Esophagus squamous epithelium (tissue), 5 donors: Measurements from ENCODE around the gene SIL1. TPM values are rescaled to one million over a fixed set of nuclear protein-coding genes. Genes with fewer than 3 reads are reported as not detected.

Source experiments
- DNase-seq: peaks from one replicate; lab custom pipeline; 2025; lab: John Stamatoyannopoulos, UW
- H3K27ac ChIP-seq, 4 donors: fragments of 200-600 bp; sonication (generic); one replicate each; pipeline ENCODE4 v1.5.1; 2016 to 2019; ENCODE audit warnings: mild to moderate bottlenecking in 1 of 4
- H3K27me3 ChIP-seq, 4 donors: fragments of 200-600 bp; sonication (generic); 1 replicate in 3 of 4; 2 replicates in 1 of 4; pipeline versions ENCODE4 v1.5.1 to v1.6.0; 2017 to 2021; ENCODE audit warnings: antibody characterized with exemption in 1 of 4
- H3K36me3 ChIP-seq, 3 donors: fragments of 200-600 bp; sonication (generic); one replicate each; pipeline ENCODE4 v1.5.1; 2016 to 2019
- H3K4me1 ChIP-seq, 3 donors: fragments of 200-600 bp; sonication (generic); one replicate each; pipeline ENCODE4 v1.5.1; 2017 to 2019
- H3K4me3 ChIP-seq, 4 donors: fragments of 200-600 bp; sonication (generic); 1 replicate in 3 of 4; 2 replicates in 1 of 4; pipeline ENCODE4 v1.5.1; 2016 to 2019; ENCODE audit warnings: mild to moderate bottlenecking in 2 of 4, moderate library complexity in 1 of 4
- H3K9me3 ChIP-seq, 3 donors: fragments of 200-600 bp; sonication (generic); one replicate each; pipeline ENCODE4 v1.5.1; 2016 to 2019
- POLR2A ChIP-seq, 4 donors: fragments of 450-650 bp; IDR thresholded peaks; one replicate each; pipeline ENCODE4 v1.6.1; 2017; ENCODE audit warnings: antibody characterized with exemption in 4 of 4, mild to moderate bottlenecking in 4 of 4, moderate library complexity in 3 of 4
- WGBS, 2 donors: methylation state at CpG; one replicate each; pipeline ENCODE4 v1.1.5; 2018; 5-methylcytosine and 5-hydroxymethylcytosine counted together
- intact Hi-C: fragments of 100-400 bp; cut with DNase I; formaldehyde crosslinking; loops from one replicate; pipeline ENCODE4 v1.15.0; 2022
- total RNA-seq, 4 donors: library from RNA; depleted of rRNA; stranded (reverse); fragments of >200 nt; gene quantifications; one replicate each; pipeline ENCODE4 v1.1.0, GENCODE V29; 2016
- TF ChIP-seq, protein P1 (sequence below), 6 experiments: fragments of 450-650 bp in 4 of 6; fragments of 200-600 bp in 2 of 6; sonication (generic) in 2 of 6; IDR thresholded peaks; one replicate each; pipeline ENCODE4 v1.5.1; 2016 to 2019; ENCODE audit warnings: antibody characterized with exemption in 6 of 6, mild to moderate bottlenecking in 4 of 6, moderate library complexity in 4 of 6
- donor health status: DM: yes; HTN: yes; CAD: no.

SIL1 gene
- total RNA-seq, 4 donors from 2014 or later: 18.0 to 34.6 (median 18.3) TPM

DNA sequence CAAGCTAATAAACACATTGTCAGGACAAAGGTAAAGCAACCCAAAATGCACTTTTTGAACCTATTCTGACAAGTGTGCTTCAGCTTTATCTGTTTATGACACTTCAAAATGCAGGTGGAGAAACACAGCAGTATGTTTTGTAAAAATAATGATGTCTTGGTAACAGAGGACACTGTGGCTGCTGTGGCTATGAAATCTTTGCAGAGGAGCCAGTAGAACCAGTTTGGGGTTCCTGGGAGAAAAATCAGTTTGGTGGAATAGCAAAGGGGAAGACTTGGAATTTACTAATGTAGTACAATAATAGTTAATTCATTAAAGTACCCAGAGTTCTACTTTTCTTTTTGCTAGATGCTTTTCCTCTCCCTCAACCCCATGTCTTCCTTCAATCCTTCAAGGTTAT is 40.6 kb downstream of the SIL1 start:
- intact Hi-C loops: no loop called here

GRCh38 chr5:139156814-139157213 is 41.4 kb downstream of the SIL1 start:
- no peak overlapping the region for H3K27ac ChIP-seq

More for the DNA sequence above, 40.6 kb downstream of the SIL1 start:
- H3K4me1 ChIP-seq: peaks cover 0 to 21% (median 4%) of the 10 kb centered on the region in 3 donors
- H3K9me3 ChIP-seq: no peaks in the 10 kb centered on the region
- no peak for DNase-seq
- H3K27me3 ChIP-seq: no peaks in the 10 kb centered on the region
- H3K27ac ChIP-seq: no peak overlapping the region
- TF ChIP-seq, protein P1, sequence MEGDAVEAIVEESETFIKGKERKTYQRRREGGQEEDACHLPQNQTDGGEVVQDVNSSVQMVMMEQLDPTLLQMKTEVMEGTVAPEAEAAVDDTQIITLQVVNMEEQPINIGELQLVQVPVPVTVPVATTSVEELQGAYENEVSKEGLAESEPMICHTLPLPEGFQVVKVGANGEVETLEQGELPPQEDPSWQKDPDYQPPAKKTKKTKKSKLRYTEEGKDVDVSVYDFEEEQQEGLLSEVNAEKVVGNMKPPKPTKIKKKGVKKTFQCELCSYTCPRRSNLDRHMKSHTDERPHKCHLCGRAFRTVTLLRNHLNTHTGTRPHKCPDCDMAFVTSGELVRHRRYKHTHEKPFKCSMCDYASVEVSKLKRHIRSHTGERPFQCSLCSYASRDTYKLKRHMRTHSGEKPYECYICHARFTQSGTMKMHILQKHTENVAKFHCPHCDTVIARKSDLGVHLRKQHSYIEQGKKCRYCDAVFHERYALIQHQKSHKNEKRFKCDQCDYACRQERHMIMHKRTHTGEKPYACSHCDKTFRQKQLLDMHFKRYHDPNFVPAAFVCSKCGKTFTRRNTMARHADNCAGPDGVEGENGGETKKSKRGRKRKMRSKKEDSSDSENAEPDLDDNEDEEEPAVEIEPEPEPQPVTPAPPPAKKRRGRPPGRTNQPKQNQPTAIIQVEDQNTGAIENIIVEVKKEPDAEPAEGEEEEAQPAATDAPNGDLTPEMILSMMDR (IDR thresholded peaks at IDR 0.05): no peak
- TF ChIP-seq POLR2A (IDR thresholded peaks at IDR 0.05): no peak
- H3K4me3 ChIP-seq: no peak overlapping the region
- no peaks in the 10 kb centered on the region for H3K36me3 ChIP-seq

GRCh38 chr5:139155333-139155732 is 42.8 kb downstream of the SIL1 start:
- Histone ChIP-seq H3K9me3 (no peaks in the 10 kb centered on the region), H3K4me1 (peaks cover 5 to 29% (median 9%) of the 10 kb centered on the region in 3 donors), H3K27ac (no peak overlapping the region), H3K4me3 (no peak overlapping the region), H3K36me3 (no peaks in the 10 kb centered on the region), H3K27me3 (no peaks in the 10 kb centered on the region)
- no peak for TF ChIP-seq POLR2A (IDR thresholded peaks at IDR 0.05)
- intact Hi-C loops: no loop called here
- WGBS, 2 donors: 33 to 39% methylated on average over 4 to 5 of the region's 5 CpGs
- no peak for DNase-seq

More at GRCh38 chr5:139156814-139157213, 41.4 kb downstream of the SIL1 start:
- no peak for DNase-seq
- Histone ChIP-seq H3K4me1 (peaks cover 0 to 21% (median 4%) of the 10 kb centered on the region in 3 donors), H3K4me3 (no peak overlapping the region), H3K27me3 (no peaks in the 10 kb centered on the region), H3K9me3 (no peaks in the 10 kb centered on the region), H3K36me3 (no peaks in the 10 kb centered on the region)
- 100% methylated on average over 1 of the region's 1 CpG for WGBS, 2 donors
- intact Hi-C loops: no loop called here
- TF ChIP-seq, protein P1 (IDR thresholded peaks at IDR 0.05): no peak
- no peak for TF ChIP-seq POLR2A (IDR thresholded peaks at IDR 0.05)

GRCh38 chr5:139151902-139152301 is 46.3 kb downstream of the SIL1 start:
- DNase-seq: no peak
- H3K27ac ChIP-seq: no peak overlapping the region
- no peak overlapping the region for H3K4me3 ChIP-seq
- WGBS, 2 donors: 93% methylated on average over 7 of the region's 7 CpGs
- TF ChIP-seq, protein P1 (IDR thresholded peaks at IDR 0.05): no peak
- no peak for TF ChIP-seq POLR2A (IDR thresholded peaks at IDR 0.05)
- no peaks in the 10 kb centered on the region for H3K9me3 ChIP-seq
- H3K27me3 ChIP-seq: no peaks in the 10 kb centered on the region
- H3K36me3 ChIP-seq: no peaks in the 10 kb centered on the region
- intact Hi-C loops: no loop called here
- peaks cover 29 to 55% (median 39%) of the 10 kb centered on the region in 3 donors for H3K4me1 ChIP-seq

GRCh38 chr5:139150367-139150999 is 47.7 kb downstream of the SIL1 start:
- Histone ChIP-seq H3K9me3 (no peaks in the 10 kb centered on the region), H3K4me3 (no peak overlapping the region), H3K36me3 (no peaks in the 10 kb centered on the region), H3K27me3 (no peaks in the 10 kb centered on the region), H3K4me1 (peaks cover 29 to 51% (median 39%) of the 10 kb centered on the region in 3 donors), H3K27ac (no peak overlapping the region)
- intact Hi-C loops: no loop called here
- WGBS, 2 donors: 73 to 77% methylated on average over 9 of the region's 9 CpGs
- DNase-seq: no peak
- no peak for TF ChIP-seq POLR2A (IDR thresholded peaks at IDR 0.05)
- TF ChIP-seq, protein P1 (IDR thresholded peaks at IDR 0.05): no peak
